ENCODE measurements around the gene SCN9A.

DNA sequence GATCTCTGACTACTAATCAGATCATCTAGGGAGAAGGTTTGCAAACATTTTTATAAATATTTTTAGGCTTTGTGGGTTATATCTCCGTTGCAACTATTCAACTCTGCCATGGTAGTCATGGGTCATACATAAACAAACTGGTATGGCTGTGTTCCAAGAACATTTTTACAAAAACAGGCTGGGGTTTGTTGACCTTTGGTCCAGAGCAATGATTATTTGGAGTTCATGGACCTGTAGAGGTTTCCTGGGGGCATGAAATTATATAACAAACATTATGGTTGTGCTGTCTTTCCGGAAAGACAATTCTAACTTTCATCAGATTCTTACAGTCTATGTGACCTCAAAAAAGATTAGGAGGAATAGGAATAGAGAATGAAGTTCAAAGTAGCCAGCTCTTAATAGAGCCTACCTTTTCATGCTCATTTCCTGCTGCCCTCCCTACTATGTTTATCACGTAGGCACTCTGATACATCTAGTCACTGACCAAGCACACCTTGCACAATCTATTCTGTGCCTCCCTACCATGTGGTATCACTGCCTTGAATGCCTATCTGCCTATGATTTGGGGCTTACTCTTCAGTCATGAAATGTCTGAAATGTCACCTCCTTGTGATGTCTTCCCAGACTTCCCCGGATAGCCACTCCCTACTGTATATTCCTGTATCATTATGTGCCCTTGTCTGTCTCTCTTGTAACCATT is 145.6 kb downstream of the SCN9A start:
- no peak for TF ChIP-seq POLR2AphosphoS5 (IDR thresholded peaks at IDR 0.05; ENCODE audit: low read depth, low read length)
- no peak for TF ChIP-seq TAF1 (IDR thresholded peaks at IDR 0.05; ENCODE audit: borderline replicate concordance, insufficient read depth, low read length)
- TF ChIP-seq, protein P1, sequence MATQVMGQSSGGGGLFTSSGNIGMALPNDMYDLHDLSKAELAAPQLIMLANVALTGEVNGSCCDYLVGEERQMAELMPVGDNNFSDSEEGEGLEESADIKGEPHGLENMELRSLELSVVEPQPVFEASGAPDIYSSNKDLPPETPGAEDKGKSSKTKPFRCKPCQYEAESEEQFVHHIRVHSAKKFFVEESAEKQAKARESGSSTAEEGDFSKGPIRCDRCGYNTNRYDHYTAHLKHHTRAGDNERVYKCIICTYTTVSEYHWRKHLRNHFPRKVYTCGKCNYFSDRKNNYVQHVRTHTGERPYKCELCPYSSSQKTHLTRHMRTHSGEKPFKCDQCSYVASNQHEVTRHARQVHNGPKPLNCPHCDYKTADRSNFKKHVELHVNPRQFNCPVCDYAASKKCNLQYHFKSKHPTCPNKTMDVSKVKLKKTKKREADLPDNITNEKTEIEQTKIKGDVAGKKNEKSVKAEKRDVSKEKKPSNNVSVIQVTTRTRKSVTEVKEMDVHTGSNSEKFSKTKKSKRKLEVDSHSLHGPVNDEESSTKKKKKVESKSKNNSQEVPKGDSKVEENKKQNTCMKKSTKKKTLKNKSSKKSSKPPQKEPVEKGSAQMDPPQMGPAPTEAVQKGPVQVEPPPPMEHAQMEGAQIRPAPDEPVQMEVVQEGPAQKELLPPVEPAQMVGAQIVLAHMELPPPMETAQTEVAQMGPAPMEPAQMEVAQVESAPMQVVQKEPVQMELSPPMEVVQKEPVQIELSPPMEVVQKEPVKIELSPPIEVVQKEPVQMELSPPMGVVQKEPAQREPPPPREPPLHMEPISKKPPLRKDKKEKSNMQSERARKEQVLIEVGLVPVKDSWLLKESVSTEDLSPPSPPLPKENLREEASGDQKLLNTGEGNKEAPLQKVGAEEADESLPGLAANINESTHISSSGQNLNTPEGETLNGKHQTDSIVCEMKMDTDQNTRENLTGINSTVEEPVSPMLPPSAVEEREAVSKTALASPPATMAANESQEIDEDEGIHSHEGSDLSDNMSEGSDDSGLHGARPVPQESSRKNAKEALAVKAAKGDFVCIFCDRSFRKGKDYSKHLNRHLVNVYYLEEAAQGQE (IDR thresholded peaks at IDR 0.05; ENCODE audit: insufficient read depth in 1 of 2, low read depth in 2 of 2, low read length in 2 of 2), result no peak
- TF ChIP-seq FOXP2 (optimal IDR thresholded peaks at IDR 0.05; ENCODE audit: borderline replicate concordance, extremely low read depth, extremely low read length, insufficient read depth), result no peak
- TF ChIP-seq SIN3A (IDR thresholded peaks at IDR 0.05; ENCODE audit: borderline replicate concordance, insufficient read depth, low read length), result no peak
